Hindlimb muscle (tissue), 1 donor: Measurements from ENCODE around the gene GALNT9. TPM values are rescaled to one million over a fixed set of nuclear protein-coding genes. Genes with fewer than 3 reads are reported as not detected.
A peak's percentile ranks its signal among the peaks of the same experiment; 100 is the strongest.

Experiments
- DNase-seq: peaks from one replicate; pipeline ENCODE4 v3.0.0-alpha.2; 2013
- polyA plus RNA-seq: library from polyadenylated mRNA; unstranded; fragments of 120-200 nt; gene quantifications from one replicate; pipeline ENCODE4 v1.2.1, GENCODE V29; 2013; ENCODE audit not compliant: insufficient read length

The GALNT9 gene
- polyA plus RNA-seq, 1 donor, result 1.5 TPM

GRCh38 chr12:132211326-132211725 is 118.1 kb downstream of the GALNT9 start:
- DNase-seq, result no peak

DNA sequence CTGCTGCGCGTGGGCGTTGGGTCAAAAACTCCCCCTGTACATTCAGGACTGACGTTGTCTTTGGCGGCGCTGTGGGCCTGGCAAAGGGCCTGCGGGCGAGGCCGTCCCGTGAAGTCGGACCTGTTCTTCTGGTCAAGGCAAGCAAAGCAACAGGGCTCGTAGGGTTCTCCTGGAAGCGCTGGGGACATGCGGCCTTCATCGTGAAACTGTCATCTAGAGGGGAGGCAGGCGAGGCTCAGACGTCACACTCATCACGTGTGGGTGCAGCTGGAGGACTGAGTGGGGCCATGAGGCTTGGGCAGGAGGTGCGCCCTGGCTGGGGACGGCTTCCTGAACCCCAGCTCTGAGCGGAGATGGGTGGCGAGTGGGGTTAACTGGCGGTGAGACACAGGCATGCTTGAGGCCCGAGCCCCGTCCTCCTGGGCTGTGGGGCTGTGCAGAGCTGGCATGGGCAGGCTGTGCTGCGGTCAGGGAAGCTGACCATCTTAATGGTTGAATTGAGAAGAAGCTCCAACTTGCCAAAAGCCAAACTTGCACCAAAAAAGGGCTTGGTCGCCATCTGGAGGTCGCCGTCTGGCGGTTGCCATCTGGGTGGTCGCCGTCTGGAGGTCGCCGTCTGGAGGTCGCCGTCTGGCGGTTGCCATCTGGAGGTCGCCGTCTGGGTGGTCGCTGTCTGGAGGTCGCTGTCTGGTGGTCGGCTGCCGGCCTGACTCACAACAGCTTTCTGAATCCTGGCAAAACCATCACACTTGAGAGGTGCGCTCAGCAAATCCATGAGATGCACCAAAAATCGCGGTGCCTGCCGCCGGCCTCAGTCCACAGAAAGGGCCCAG is 119.0 kb downstream of the GALNT9 start:
- DNase-seq, result no peak

GRCh38 chr12:132209619-132210222 is 119.7 kb downstream of the GALNT9 start:
- DNase-seq, result no peak

DNA sequence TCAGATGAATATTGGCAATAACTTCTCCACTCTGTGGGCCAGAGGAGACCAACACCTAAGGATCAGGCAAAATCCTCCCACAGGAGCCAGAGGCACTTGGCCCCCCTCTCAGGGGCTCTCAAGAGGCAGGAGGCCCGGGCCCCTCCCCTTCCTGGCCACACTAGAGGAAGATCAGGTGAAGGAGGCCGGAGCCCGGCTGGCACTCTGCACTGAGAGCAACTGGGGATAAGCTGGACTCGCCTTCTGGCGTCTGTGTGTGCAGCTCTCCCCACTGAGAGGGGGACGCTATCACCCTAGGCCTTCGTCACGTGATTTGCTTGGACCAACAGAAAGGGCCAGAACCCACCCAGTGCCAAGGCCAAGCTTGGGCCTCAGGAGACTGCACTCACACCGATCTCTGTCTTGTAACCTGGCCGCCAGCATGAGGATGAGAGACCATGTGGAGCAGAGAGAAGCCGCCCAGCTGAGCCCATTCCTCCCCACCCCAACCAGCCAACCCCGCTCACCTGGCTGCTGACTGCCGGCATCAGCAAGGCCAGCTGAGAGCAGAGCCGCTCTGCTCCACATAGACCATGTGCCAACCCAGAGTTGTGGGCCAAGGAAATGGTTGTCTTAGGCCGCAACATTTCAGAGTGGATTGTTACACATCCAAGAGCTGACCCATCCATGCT is 121.1 kb downstream of the GALNT9 start:
- DNase-seq, result no peak

DNA sequence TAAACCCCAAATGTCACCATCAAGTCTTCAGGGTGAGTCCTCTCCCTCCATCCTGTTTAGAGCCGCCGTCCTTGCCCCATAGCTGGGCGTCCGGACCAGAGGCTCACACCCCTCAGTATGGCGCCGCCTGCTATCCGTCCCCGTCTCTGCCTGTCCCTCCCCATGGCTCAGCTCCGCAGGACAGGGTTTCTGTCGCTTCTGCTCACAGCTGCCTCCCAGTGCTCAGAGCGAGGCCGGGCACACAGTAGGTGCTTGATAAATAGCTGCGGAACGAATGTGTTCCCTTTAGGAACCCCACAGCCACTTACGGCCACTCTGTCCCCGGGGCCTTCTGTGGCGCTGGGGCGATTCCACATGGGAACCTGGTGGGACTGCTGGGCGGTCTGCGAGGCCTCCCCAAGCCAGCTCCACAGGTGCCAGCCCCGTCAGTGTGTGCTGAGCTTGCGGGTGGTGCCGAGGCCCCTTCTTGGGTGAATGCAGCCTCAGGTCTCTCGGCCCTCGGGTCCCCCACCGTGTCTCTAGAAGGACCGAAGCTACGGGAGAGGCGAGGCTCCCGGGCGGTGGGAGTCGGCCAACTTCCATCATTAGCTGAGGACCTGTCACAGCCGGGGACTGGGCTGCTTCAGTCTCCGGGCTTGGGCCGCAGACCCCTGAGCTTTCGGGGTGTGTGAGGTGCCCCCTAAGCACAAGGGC is 122.2 kb downstream of the GALNT9 start:
- DNase-seq, result no peak

- no peak for DNase-seq
Observed at GRCh38 chr12:132206046-132206434, 123.3 kb downstream of the GALNT9 start.

GRCh38 chr12:132205271-132206045 is 123.9 kb downstream of the GALNT9 start:
- no peak for DNase-seq

GRCh38 chr12:132204793-132205270 is 124.6 kb downstream of the GALNT9 start:
- DNase-seq, result no peak

DNA sequence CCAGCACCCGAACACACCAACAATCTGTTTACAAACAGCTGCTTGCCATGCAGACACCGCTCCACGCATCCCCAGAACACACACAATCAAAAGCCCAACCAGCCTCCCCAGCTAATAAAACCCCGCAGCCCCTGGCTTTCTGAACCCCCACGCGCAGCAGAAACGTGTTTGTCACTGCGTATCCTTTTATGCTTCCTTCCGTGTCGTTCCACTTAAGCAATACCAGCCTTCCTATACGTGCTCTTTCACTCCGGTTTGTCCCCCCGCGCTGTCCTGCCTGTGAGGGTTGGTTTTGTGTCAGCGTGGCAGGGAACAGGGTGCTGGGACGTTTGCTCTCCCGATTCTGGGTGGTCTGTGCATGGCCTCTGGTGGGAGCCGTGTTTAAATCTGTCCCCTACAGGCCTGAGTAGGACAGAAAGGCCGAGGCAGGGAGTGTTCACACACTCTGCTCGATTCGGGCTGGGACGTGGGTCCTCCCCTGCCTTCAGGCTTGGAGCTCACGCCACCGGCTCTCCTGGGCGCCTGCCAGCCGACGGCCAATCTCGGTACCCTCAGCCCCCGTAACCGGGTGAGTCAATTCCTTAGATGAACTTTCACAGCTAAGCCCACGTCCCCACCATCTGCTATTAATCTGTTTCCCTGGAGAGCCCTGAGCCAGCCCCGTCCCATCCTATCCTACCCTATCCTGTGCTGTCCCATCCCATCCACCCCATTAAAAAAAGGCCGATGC is 125.2 kb downstream of the GALNT9 start:
- no peak for DNase-seq

DNA sequence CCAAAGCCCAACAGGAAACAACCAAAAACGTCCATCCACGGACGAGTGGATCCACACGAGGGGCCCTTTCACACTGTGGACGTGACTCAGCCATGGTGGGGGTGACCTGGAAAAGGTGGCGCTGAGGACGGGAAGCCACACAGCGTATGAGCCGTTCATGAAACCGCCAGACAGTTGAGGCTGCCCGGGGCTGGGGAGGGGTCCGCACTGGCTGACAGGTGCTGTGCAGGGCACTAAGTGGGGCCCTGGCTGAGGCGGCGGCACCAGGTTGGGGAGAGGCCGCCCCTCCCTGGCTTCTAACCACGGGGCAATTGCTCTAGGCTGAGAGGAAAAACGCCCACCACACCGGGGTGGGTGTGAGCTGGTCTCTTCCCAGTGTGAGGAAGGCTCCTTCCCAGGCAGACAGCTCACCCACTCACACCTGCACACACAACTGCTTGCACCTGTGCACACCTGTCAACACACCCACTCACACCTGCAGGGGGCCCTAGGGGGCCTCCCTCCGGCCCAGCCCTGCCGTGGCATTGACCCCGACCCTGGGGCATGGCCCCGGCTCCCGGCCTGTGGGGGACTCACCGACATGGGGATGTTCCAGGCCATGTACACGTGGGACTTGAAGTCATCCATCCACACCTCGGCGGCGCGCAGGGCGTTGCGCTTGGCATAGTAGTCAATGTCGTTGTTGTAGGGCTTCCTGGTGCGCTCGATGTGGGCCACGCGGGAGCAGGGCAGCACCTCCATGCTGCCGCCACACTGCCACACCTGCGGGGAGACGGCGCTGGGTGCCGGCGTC is 126.3 kb downstream of the GALNT9 start:
- no peak for DNase-seq

GRCh38 chr12:132201391-132202120 is 127.8 kb downstream of the GALNT9 start:
- DNase-seq, result no peak

GRCh38 chr12:132200800-132201199 is 128.6 kb downstream of the GALNT9 start:
- no peak for DNase-seq

DNA sequence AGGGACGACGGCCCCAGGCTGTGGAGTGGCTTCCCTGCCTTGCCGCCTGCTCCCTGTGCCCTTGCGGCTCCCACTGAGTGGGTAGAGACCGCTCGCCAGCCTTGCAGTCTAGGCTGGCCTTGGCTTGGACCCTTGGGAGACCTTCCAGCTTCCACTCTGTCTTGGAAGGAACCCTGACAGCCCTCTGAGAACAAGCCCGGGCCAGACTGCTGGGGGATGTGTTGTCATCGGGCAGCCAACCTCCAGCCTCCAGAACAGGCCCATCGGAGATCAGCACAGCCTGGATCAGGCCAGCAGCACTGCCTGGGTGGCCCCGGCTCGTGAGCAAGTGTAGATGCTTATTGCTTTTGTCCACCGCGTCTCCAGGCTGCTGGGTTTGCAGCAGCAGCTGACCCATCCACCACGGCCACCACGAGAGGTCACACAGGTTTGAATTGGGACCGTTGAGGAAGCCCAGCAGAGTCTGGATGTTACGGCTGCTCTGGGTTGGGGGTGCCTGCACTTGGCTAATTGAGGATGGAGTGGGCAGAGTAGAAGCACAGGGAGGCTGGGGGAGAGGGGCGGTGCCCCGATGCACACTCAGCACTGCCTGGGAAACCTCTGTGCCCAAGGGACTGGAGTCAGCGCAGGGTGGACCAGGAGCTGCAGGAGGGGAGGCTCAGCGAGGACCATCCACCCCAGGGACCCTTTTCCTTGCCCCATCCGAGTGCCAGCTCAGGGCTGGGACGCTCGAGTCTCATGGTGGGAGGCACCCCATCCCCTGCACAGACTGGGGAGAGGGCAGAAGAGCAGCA is 129.7 kb downstream of the GALNT9 start:
- no peak for DNase-seq

DNA sequence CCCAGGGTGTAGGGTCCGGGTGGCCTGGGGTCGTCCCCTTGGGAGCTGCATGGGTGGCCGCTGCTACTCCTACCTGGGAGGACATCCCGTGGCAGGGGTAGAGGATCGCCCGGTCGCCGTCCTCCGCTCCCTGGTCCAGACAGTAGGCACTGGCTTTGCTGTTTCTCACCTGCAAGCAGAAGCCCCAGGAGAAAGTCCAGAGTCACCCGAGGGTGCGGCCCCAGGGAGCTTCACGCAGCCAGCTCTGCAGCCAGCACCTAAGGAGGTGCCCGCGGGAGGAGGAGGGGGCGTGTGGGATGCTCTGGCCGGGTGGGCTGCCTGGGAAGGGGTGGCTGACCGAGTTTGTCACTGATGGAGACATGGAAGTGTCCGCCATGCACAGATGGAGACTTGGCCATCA is 130.3 kb downstream of the GALNT9 start:
- no peak for DNase-seq

- DNase-seq, result peak; percentile 41
Observed at GRCh38 chr12:132197581-132198354, 131.6 kb downstream of the GALNT9 start.

GRCh38 chr12:132196873-132197390 is 132.5 kb downstream of the GALNT9 start:
- DNase-seq, result no peak

GRCh38 chr12:132196038-132196872 is 133.1 kb downstream of the GALNT9 start:
- no peak for DNase-seq
